ENCODE data around the gene CATSPER4.

CATSPER4 gene

GRCh38 chr1:26169198-26169554 lies 21.2 kb upstream of the CATSPER4 start:
- Histone ChIP-seq H3K9ac (ENCODE audit: low read length) (peak overlapping the region; percentile 94), H3K4me3 (ENCODE audit: low read length) (no peak overlapping the region), H3K27me3 (ENCODE audit: control insufficient read depth, insufficient read depth, low read length) (peaks cover 13% of the 10 kb centered on the region), H3K4me1 (ENCODE audit: control insufficient read depth, insufficient read depth, low read length) (peaks cover 5% of the 10 kb centered on the region), H3K36me3 (ENCODE audit: control insufficient read depth, insufficient read depth, low read length) (no peaks in the 10 kb centered on the region), H3K9me3 (ENCODE audit: control insufficient read depth, low read length) (no peaks in the 10 kb centered on the region)

DNA sequence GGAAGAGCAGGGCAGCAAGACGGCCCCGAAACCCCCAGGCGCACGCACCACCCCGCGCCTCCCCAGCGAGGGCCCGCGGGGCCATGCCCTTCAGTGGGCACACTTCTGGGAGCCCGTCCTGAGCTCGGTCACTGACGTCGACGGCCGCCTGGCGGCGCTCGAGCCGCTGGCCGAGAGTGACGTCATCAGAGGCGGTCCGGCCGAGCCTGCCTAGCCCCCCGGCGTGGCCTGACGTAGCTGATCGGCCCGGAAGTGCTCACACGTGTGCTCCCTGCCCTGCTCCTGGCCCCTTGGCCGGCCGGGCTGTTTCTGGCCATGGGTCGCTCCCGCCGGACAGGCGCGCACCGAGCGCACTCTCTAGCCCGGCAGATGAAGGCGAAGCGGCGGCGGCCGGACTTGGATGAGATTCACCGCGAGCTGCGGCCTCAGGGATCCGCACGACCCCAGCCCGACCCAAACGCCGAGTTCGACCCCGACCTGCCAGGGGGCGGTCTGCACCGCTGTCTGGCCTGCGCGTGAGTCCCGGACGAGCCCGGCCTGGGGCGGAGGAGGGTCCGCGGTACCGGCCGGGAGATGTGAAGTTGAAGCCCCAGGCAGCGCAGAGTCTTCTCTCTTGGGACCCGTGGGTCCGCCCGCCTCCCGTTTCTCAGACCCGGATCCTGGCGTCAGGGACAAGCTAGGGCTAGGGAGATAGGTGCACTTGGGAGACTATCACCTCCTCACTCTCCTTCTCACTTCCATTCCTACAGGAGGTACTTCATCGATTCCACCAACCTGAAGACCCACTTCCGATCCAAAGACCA lies 20.5 kb upstream of the CATSPER4 start, which contains the start of gene ZNF593:
Gene ZNF593, plus strand, starts transcription at position 240 of the 803 bp plus-strand sequence. Its CDS starts 76 bp downstream, at position 316.
- Histone ChIP-seq H3K9me3 (ENCODE audit: control insufficient read depth, low read length) (no peaks in the 10 kb centered on the region), H3K9ac (ENCODE audit: low read length) (peak within 1 kb of the TSS; percentile 94), H3K27me3 (ENCODE audit: control insufficient read depth, insufficient read depth, low read length) (peaks cover 8% of the 10 kb centered on the region), H3K4me1 (ENCODE audit: control insufficient read depth, insufficient read depth, low read length) (no peaks in the 10 kb centered on the region), H3K4me3 (ENCODE audit: low read length) (peak within 1 kb of the TSS; percentile 86), H3K36me3 (ENCODE audit: control insufficient read depth, insufficient read depth, low read length) (no peaks in the 10 kb centered on the region)

DNA sequence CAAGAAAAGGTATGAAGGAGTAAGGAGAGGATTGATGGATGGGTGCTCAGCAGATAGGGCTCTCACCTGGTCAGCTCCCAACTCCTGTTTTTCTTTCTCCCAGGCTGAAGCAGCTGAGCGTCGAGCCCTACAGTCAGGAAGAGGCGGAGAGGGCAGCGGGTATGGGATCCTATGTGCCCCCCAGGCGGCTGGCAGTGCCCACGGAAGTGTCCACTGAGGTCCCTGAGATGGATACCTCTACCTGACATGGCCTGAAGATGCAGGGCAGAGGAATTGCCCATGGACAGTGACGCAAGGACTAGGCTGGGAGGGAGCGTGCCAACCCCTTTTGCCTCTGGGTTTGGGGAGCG lies 20.0 kb upstream of the CATSPER4 start:
- peak overlapping the region; percentile 94 for H3K9ac ChIP-seq (ENCODE audit: low read length)

DNA sequence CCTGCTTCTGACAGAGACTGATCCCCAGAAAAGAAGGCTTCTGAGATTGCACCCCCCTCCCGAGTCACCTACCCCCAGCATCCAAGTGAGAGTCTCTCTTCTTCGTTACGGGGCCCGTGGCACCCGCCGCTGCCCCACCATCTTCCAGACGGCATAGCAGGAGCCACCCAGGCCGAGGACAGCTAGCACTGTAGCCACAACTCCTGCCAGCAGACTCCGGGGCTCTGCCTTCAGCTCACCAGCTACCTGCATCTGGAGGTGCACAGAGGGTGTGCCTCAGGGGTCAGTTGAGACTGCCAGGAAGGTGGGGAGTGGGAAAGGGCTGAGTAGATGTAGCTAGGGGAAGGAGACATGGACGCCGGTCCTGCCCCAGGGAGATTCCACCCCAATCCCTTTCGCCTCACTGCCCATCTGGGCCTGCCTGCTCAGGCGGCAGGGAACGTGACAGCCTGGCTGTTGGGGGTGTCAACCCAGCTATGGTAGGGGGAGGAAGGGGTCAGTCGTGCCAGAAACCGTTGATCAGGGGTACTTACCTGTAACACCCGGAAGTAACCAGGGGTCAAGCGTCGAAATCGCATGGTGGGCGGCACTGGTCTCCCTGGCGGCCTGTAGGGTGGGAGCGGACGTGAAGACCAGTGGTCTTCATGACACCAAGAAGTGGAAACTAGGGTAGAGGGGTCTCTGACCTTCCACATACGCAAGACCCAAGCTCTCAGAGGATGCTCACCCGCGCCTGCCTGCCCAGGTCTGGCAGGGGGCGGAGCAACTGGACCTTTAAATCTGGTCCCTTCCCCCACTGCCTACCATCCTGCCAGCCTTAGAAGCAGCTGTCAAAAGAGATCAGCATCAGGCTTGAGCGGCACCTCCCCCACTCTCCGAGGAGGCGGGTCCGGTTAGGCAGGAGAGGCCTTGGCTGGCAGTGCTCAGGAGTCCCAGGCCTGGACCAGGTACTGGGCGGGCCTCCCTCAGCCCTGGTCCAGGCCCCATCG lies 19.0 kb upstream of the CATSPER4 start, which contains the start of gene ZNF593OS:
Gene ZNF593OS, minus strand, starts transcription at position 749 of the 989 bp plus-strand sequence. Its CDS starts 171 bp downstream, at position 578.
- Histone ChIP-seq H3K9ac (ENCODE audit: low read length) (peak within 1 kb of the TSS; percentile 94), H3K4me3 (ENCODE audit: low read length) (no peak within 1 kb of the TSS), H3K4me1 (ENCODE audit: control insufficient read depth, insufficient read depth, low read length) (no peaks in the 10 kb centered on the region), H3K36me3 (ENCODE audit: control insufficient read depth, insufficient read depth, low read length) (no peaks in the 10 kb centered on the region), H3K9me3 (ENCODE audit: control insufficient read depth, low read length) (no peaks in the 10 kb centered on the region), H3K27me3 (ENCODE audit: control insufficient read depth, insufficient read depth, low read length) (no peaks in the 10 kb centered on the region)

More for the DNA sequence above, 20.0 kb upstream of the CATSPER4 start:
- no peaks in the 10 kb centered on the region for H3K36me3 ChIP-seq (ENCODE audit: control insufficient read depth, insufficient read depth, low read length)
- peaks cover 4% of the 10 kb centered on the region for H3K27me3 ChIP-seq (ENCODE audit: control insufficient read depth, insufficient read depth, low read length)
- H3K4me3 ChIP-seq (ENCODE audit: low read length) = peak overlapping the region; percentile 86
- H3K4me1 ChIP-seq (ENCODE audit: control insufficient read depth, insufficient read depth, low read length) = no peaks in the 10 kb centered on the region
- H3K9me3 ChIP-seq (ENCODE audit: control insufficient read depth, low read length) = no peaks in the 10 kb centered on the region

DNA sequence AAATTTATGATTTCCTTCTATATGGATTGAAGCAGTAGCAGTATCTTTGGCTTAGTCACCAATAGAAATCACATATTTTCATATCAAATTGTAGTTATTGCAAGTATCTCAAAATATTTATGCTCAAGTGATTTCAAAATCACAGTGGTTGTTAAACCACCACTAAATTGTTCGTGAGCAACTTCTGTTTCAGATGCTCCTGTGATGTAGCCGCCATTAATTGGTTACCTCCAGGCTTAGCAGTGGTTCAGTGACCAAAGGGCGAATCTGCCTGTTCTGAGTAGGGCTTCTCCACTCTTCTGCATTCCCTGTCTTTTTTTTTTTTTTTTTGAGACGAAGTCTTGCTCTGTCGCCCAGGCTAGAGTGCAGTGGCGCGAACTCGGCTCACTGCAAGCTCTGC lies 15.1 kb upstream of the CATSPER4 start:
- peaks cover 11% of the 10 kb centered on the region for H3K4me1 ChIP-seq (ENCODE audit: control insufficient read depth, insufficient read depth, low read length)
- no peak overlapping the region for H3K9ac ChIP-seq (ENCODE audit: low read length)
- no peaks in the 10 kb centered on the region for H3K27me3 ChIP-seq (ENCODE audit: control insufficient read depth, insufficient read depth, low read length)
- H3K36me3 ChIP-seq (ENCODE audit: control insufficient read depth, insufficient read depth, low read length) = no peaks in the 10 kb centered on the region
- H3K4me3 ChIP-seq (ENCODE audit: low read length) = no peak overlapping the region
- no peaks in the 10 kb centered on the region for H3K9me3 ChIP-seq (ENCODE audit: control insufficient read depth, low read length)

- Histone ChIP-seq H3K36me3 (ENCODE audit: control insufficient read depth, insufficient read depth, low read length) (no peaks in the 10 kb centered on the region), H3K4me1 (ENCODE audit: control insufficient read depth, insufficient read depth, low read length) (peaks cover 11% of the 10 kb centered on the region), H3K9me3 (ENCODE audit: control insufficient read depth, low read length) (no peaks in the 10 kb centered on the region), H3K27me3 (ENCODE audit: control insufficient read depth, insufficient read depth, low read length) (no peaks in the 10 kb centered on the region), H3K9ac (ENCODE audit: low read length) (peak within 1 kb of the TSS; percentile 92), H3K4me3 (ENCODE audit: low read length) (peak within 1 kb of the TSS; percentile 77)
Measured at GRCh38 chr1:26177182-26177684, 13.2 kb upstream of the CATSPER4 start, which contains the start of gene CNKSR1. Gene CNKSR1 (plus strand): TSS chr1:26177491. CDS start chr1:26177548, 57 bp downstream.

DNA sequence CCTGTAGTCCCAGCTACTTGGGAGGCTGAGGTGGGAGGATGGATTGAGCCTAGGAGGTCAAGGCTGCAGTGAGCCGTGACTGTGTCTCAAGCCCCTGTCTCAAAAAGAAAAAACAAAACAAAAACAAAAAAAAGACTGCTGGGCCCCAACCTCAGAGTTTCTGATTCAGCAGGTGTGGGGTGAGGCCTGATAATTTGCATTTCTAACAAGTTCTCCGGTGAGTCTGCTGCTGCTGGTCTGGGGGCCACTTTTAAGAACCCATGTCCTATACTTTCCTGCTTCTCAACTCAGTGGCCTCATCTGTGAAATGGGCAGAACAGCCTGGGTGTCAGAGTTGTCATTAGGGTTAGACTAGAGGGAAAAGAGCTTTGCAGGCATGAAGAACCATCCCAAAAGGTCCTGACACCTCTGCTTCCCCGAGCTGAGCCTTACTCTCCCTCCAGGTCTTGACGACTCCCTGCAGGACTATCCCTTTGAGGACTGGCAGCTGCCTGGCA lies 10.3 kb upstream of the CATSPER4 start:
- no peaks in the 10 kb centered on the region for H3K27me3 ChIP-seq (ENCODE audit: control insufficient read depth, insufficient read depth, low read length)
- H3K36me3 ChIP-seq (ENCODE audit: control insufficient read depth, insufficient read depth, low read length) = no peaks in the 10 kb centered on the region
- peaks cover 11% of the 10 kb centered on the region for H3K4me1 ChIP-seq (ENCODE audit: control insufficient read depth, insufficient read depth, low read length)
- no peaks in the 10 kb centered on the region for H3K9me3 ChIP-seq (ENCODE audit: control insufficient read depth, low read length)
- H3K4me3 ChIP-seq (ENCODE audit: low read length) = no peak overlapping the region
- no peak overlapping the region for H3K9ac ChIP-seq (ENCODE audit: low read length)

- H3K4me1 ChIP-seq (ENCODE audit: control insufficient read depth, insufficient read depth, low read length) = peaks cover 11% of the 10 kb centered on the region
- H3K4me3 ChIP-seq (ENCODE audit: low read length) = no peak overlapping the region
- no peaks in the 10 kb centered on the region for H3K9me3 ChIP-seq (ENCODE audit: control insufficient read depth, low read length)
- no peaks in the 10 kb centered on the region for H3K36me3 ChIP-seq (ENCODE audit: control insufficient read depth, insufficient read depth, low read length)
- H3K9ac ChIP-seq (ENCODE audit: low read length) = no peak overlapping the region
- no peaks in the 10 kb centered on the region for H3K27me3 ChIP-seq (ENCODE audit: control insufficient read depth, insufficient read depth, low read length)
Measured at GRCh38 chr1:26181586-26182382, 8.6 kb upstream of the CATSPER4 start.

- H3K4me1 ChIP-seq (ENCODE audit: control insufficient read depth, insufficient read depth, low read length) = peaks cover 11% of the 10 kb centered on the region
- H3K36me3 ChIP-seq (ENCODE audit: control insufficient read depth, insufficient read depth, low read length) = no peaks in the 10 kb centered on the region
- H3K27me3 ChIP-seq (ENCODE audit: control insufficient read depth, insufficient read depth, low read length) = no peaks in the 10 kb centered on the region
- H3K9ac ChIP-seq (ENCODE audit: low read length) = no peak overlapping the region
- H3K4me3 ChIP-seq (ENCODE audit: low read length) = no peak overlapping the region
- no peaks in the 10 kb centered on the region for H3K9me3 ChIP-seq (ENCODE audit: control insufficient read depth, low read length)
Measured at GRCh38 chr1:26182383-26182696, 8.1 kb upstream of the CATSPER4 start.

DNA sequence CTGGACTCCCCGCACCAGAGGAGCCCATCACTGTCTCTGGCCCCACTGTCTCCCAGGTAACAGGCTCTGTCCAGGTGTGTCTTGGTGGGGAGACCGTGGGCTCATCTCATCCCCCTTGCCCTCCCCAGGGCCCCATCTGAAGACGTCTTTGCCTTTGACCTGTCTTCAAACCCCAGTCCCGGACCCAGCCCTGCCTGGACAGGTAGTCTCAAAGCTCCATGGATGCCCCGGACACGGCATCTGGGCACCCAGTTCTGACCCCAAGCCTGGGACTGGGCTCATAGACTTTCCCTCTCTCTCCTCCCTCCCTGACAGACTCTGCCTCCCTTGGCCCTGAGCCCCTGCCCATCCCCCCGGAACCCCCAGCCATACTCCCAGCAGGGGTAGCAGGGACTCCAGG lies 6.3 kb upstream of the CATSPER4 start:
- Histone ChIP-seq H3K9ac (ENCODE audit: low read length) (no peak overlapping the region), H3K36me3 (ENCODE audit: control insufficient read depth, insufficient read depth, low read length) (no peaks in the 10 kb centered on the region), H3K9me3 (ENCODE audit: control insufficient read depth, low read length) (no peaks in the 10 kb centered on the region), H3K4me1 (ENCODE audit: control insufficient read depth, insufficient read depth, low read length) (no peaks in the 10 kb centered on the region), H3K4me3 (ENCODE audit: low read length) (no peak overlapping the region), H3K27me3 (ENCODE audit: control insufficient read depth, insufficient read depth, low read length) (no peaks in the 10 kb centered on the region)

- Histone ChIP-seq H3K4me3 (ENCODE audit: low read length) (no peak overlapping the region), H3K36me3 (ENCODE audit: control insufficient read depth, insufficient read depth, low read length) (no peaks in the 10 kb centered on the region), H3K4me1 (ENCODE audit: control insufficient read depth, insufficient read depth, low read length) (no peaks in the 10 kb centered on the region), H3K27me3 (ENCODE audit: control insufficient read depth, insufficient read depth, low read length) (no peaks in the 10 kb centered on the region), H3K9me3 (ENCODE audit: control insufficient read depth, low read length) (no peaks in the 10 kb centered on the region), H3K9ac (ENCODE audit: low read length) (no peak overlapping the region)
Measured at GRCh38 chr1:26184883-26185282, 5.5 kb upstream of the CATSPER4 start.
